Posterior cingulate gyrus (tissue), 11 donors: ENCODE results near the gene NUTM1.
"Not testable (repeated sequence)": the region's sequence is repeated elsewhere in the genome, so short reads cannot be mapped to it uniquely, and the experiment has no call there.

ENCODE experiments used
- DNase-seq, 10 donors: peaks; one replicate each; pipeline versions ENCODE4 v3.0.0 to v3.0.0-alpha.2; 2020 to 2021; ENCODE audit warnings: mixed read lengths in 3 of 10
- intact Hi-C: fragments of 100-400 bp; cut with DNase I; formaldehyde crosslinking; loops from one replicate; pipeline ENCODE4 v1.15.1; 2023

Gene NUTM1

GRCh38 chr15:34336231-34336990 is 6.7 kb upstream of the NUTM1 start:
- intact Hi-C loops = no loop called here

GRCh38 chr15:34336991-34337556 is 6.0 kb upstream of the NUTM1 start:
- DNase-seq = peak in 2 of 10 donors; percentile 20 to 45
- intact Hi-C loops = no loop called here

More at GRCh38 chr15:34336231-34336990, 6.7 kb upstream of the NUTM1 start:
- DNase-seq = peak in 1 of 10 donors; percentile 67

- peak; percentile 80 to 99 (median 90) for DNase-seq
- intact Hi-C loops = loop anchor here (1.0 kb wide), 1 partner anchor 30 kb away; the partner anchor contains the start of gene LPCAT4
Observed at GRCh38 chr15:34337557-34338306, 5.4 kb upstream of the NUTM1 start, which contains the start of gene SLC12A6. Gene SLC12A6, minus strand, starts transcription at chr15:34337781. Its CDS starts 1,101 bp downstream, at chr15:34336680.

GRCh38 chr15:34338347-34338746 is 4.8 kb upstream of the NUTM1 start:
- peak in 2 of 10 donors; percentile 67 to 68 for DNase-seq
- intact Hi-C loops = loop anchor here (1.0 kb wide), 1 partner anchor 29 kb away; the partner anchor contains the start of gene LPCAT4

GRCh38 chr15:34339946-34340345 is 3.2 kb upstream of the NUTM1 start:
- DNase-seq = no peak
- intact Hi-C loops = loop anchor here (5.0 kb wide), 2 partner anchors 103 to 303 kb away; partner anchors contain the start of gene AVEN

- intact Hi-C loops = loop anchor here (5.0 kb wide), 2 partner anchors 104 to 304 kb away; partner anchors contain the start of gene AVEN
- peak in 1 of 10 donors; percentile 41 for DNase-seq
Observed at GRCh38 chr15:34341381-34342212, 1.5 kb upstream of the NUTM1 start.

- peak in 2 of 10 donors; percentile 27 to 53 for DNase-seq
- intact Hi-C loops = loop anchor here (5.0 kb wide), 2 partner anchors 105 to 305 kb away; partner anchors contain the start of gene AVEN
Observed at GRCh38 chr15:34342213-34342736, 840 bp upstream of the NUTM1 start.

GRCh38 chr15:34347951-34348638 is 5.0 kb downstream of the NUTM1 start:
- intact Hi-C loops = no loop called here
- DNase-seq = peak in 1 of 10 donors; percentile 52

GRCh38 chr15:34348735-34349300 is 5.7 kb downstream of the NUTM1 start:
- intact Hi-C loops = no loop called here
- peak in 1 of 10 donors; percentile 31 for DNase-seq

GRCh38 chr15:34349769-34350168 is 6.7 kb downstream of the NUTM1 start:
- intact Hi-C loops = no loop called here
- no peak for DNase-seq

GRCh38 chr15:34352996-34353395 is 9.9 kb downstream of the NUTM1 start:
- intact Hi-C loops, DNase-seq: not testable (repeated sequence)

GRCh38 chr15:34353627-34354026 is 10.5 kb downstream of the NUTM1 start:
- intact Hi-C loops = no loop called here
- no peak for DNase-seq

GRCh38 chr15:34354286-34354685 is 11.2 kb downstream of the NUTM1 start:
- peak in 1 of 10 donors; percentile 55 for DNase-seq
- intact Hi-C loops = no loop called here

- intact Hi-C loops = no loop called here
- peak in 1 of 10 donors; percentile 64 for DNase-seq
Observed at GRCh38 chr15:34355241-34355640, 12.1 kb downstream of the NUTM1 start.

GRCh38 chr15:34357653-34358052 is 14.5 kb downstream of the NUTM1 start:
- DNase-seq = no peak
- intact Hi-C loops = no loop called here

- intact Hi-C loops = no loop called here
- no peak for DNase-seq
Observed at GRCh38 chr15:34358367-34358766, 15.3 kb downstream of the NUTM1 start.

- DNase-seq = peak in 1 of 10 donors; percentile 66
- intact Hi-C loops = no loop called here
Observed at GRCh38 chr15:34358948-34359347, 15.8 kb downstream of the NUTM1 start.

GRCh38 chr15:34359416-34359815 is 16.3 kb downstream of the NUTM1 start:
- intact Hi-C loops = no loop called here
- peak in 1 of 10 donors; percentile 59 for DNase-seq

GRCh38 chr15:34360298-34360697 is 17.2 kb downstream of the NUTM1 start:
- peak in 1 of 10 donors; percentile 10 for DNase-seq
- intact Hi-C loops = no loop called here
